Mesenchymal stem cell (in vitro differentiated cells and primary cell): ENCODE measurements around the gene ARPC5.

ENCODE experiments used
- DNase-seq: peaks from one replicate; pipeline ENCODE4 v3.0.0-alpha.2; 2013
- H2AFZ ChIP-seq: one replicate; pipeline ENCODE4 v1.6.1; 2013; ENCODE audit warnings: low read depth, mild to moderate bottlenecking, control low read depth, inconsistent platforms, low read length, moderate library complexity
- H2AK5ac ChIP-seq: 2 replicates; pipeline ENCODE4 v1.6.1; 2013; ENCODE audit warnings: low read length, moderate library complexity, mild to moderate bottlenecking, inconsistent platforms; ENCODE audit not compliant: severe bottlenecking
- H2BK120ac ChIP-seq: one replicate; pipeline ENCODE4 v1.6.1; 2013; ENCODE audit warnings: low read depth, mild to moderate bottlenecking, inconsistent platforms, low read length, moderate library complexity
- H2BK12ac ChIP-seq, 2 experiments: one replicate each; pipeline ENCODE4 v1.6.1; 2013; ENCODE audit warnings: inconsistent platforms in 2 of 2, low read length in 2 of 2, mild to moderate bottlenecking in 2 of 2, moderate library complexity in 2 of 2, control low read depth in 1 of 2
- H2BK15ac ChIP-seq: one replicate; pipeline ENCODE4 v1.6.1; 2013; ENCODE audit warnings: mild to moderate bottlenecking, low read depth, inconsistent platforms; ENCODE audit not compliant: poor library complexity, severe bottlenecking
- H2BK5ac ChIP-seq: 2 replicates; pipeline ENCODE4 v1.6.1; 2013; ENCODE audit warnings: low read depth, mild to moderate bottlenecking, low read length, control low read depth, inconsistent platforms; ENCODE audit not compliant: poor library complexity, severe bottlenecking
- H3K14ac ChIP-seq, 2 experiments: one replicate each; pipeline ENCODE4 v1.6.1; 2013; ENCODE audit warnings: inconsistent platforms in 2 of 2, low read length in 2 of 2, control low read depth in 1 of 2, mild to moderate bottlenecking in 1 of 2, moderate library complexity in 1 of 2
- H3K18ac ChIP-seq, 2 experiments: one replicate each; pipeline ENCODE4 v1.6.1; 2013; ENCODE audit warnings: inconsistent platforms in 2 of 2, low read length in 2 of 2, control low read depth in 1 of 2, low read depth in 1 of 2, mild to moderate bottlenecking in 1 of 2
- H3K23ac ChIP-seq, 2 experiments: one replicate each; pipeline ENCODE4 v1.6.1; 2013; ENCODE audit warnings: inconsistent platforms in 2 of 2, low read length in 2 of 2, mild to moderate bottlenecking in 2 of 2, moderate library complexity in 2 of 2, control low read depth in 1 of 2
- H3K27ac ChIP-seq: 2 replicates; pipeline ENCODE4 v1.5.1; 2013; ENCODE audit warnings: mild to moderate bottlenecking, moderate library complexity, low read length, control low read depth, inconsistent platforms; ENCODE audit not compliant: poor library complexity, severe bottlenecking
- H3K27me3 ChIP-seq, 2 experiments: 2 replicates each; pipeline versions ENCODE4 v1.6.1 to v1.7.0; 2013; ENCODE audit warnings: low read length in 2 of 2, mild to moderate bottlenecking in 2 of 2, moderate library complexity in 2 of 2, control low read depth in 1 of 2, inconsistent platforms in 1 of 2; ENCODE audit not compliant: control insufficient read depth in 1 of 2, insufficient read depth in 1 of 2
- H3K36me3 ChIP-seq, 2 experiments: 2 replicates each; pipeline versions ENCODE4 v1.6.1 to v1.7.0; 2013; ENCODE audit warnings: low read length in 2 of 2, control low read depth in 1 of 2, inconsistent platforms in 1 of 2, low read depth in 1 of 2, mild to moderate bottlenecking in 1 of 2; ENCODE audit not compliant: insufficient read depth in 2 of 2, control insufficient read depth in 1 of 2
- H3K4ac ChIP-seq, 2 experiments: one replicate each; pipeline ENCODE4 v1.6.1; 2013; ENCODE audit warnings: inconsistent platforms in 2 of 2, low read length in 2 of 2, mild to moderate bottlenecking in 2 of 2, moderate library complexity in 2 of 2, control low read depth in 1 of 2, low read depth in 1 of 2
- H3K4me1 ChIP-seq: 2 replicates; pipeline ENCODE4 v1.6.1; 2013; ENCODE audit warnings: low read depth, low read length, control low read depth; ENCODE audit not compliant: control insufficient read depth, insufficient read depth
- H3K4me2 ChIP-seq: 2 replicates; pipeline ENCODE4 v1.6.1; 2013; ENCODE audit warnings: low read length, mild to moderate bottlenecking, inconsistent platforms; ENCODE audit not compliant: poor library complexity, severe bottlenecking
- H3K4me3 ChIP-seq, 2 experiments: 2 replicates each; pipeline versions ENCODE4 v1.5.1 to v1.7.0; 2013; ENCODE audit warnings: low read length in 2 of 2, mild to moderate bottlenecking in 2 of 2, control low read depth in 1 of 2, low read depth in 1 of 2; ENCODE audit not compliant: insufficient read depth in 1 of 2
- H3K79me1 ChIP-seq: replicated peaks from 2 replicates; pipeline ENCODE4 v1.6.1; 2013; ENCODE audit warnings: mild to moderate bottlenecking, control low read depth, low read length, inconsistent platforms; ENCODE audit not compliant: poor library complexity, severe bottlenecking
- H3K9ac ChIP-seq: 2 replicates; pipeline ENCODE4 v1.7.0; 2013; ENCODE audit warnings: mild to moderate bottlenecking, low read length, moderate library complexity
- H3K9me3 ChIP-seq: 2 replicates; pipeline ENCODE4 v1.7.0; 2013; ENCODE audit warnings: mild to moderate bottlenecking, low read length; ENCODE audit not compliant: control insufficient read depth
- H4K8ac ChIP-seq: one replicate; pipeline ENCODE4 v1.6.1; 2013; ENCODE audit warnings: inconsistent platforms, mild to moderate bottlenecking, low read length, moderate library complexity
- H4K91ac ChIP-seq: one replicate; pipeline ENCODE4 v1.6.1; 2013; ENCODE audit warnings: mild to moderate bottlenecking, low read length, inconsistent platforms
- WGBS: methylation state at CpG from one replicate; pipeline ENCODE4 v1.1.7; 2013; ENCODE audit warnings: mixed read lengths; 5-methylcytosine and 5-hydroxymethylcytosine counted together

The ARPC5 gene

GRCh38 chr1:183634429-183635065, 1.0 kb downstream of the ARPC5 start:
- Histone ChIP-seq H3K9ac (peak overlapping the region; percentile 96), H3K14ac (no peak overlapping the region), H4K91ac (no peak overlapping the region), H3K9me3 (no peaks in the 10 kb centered on the region), H4K8ac (no peak overlapping the region), H2AFZ (no peak overlapping the region), H3K36me3 (peaks cover 0 to 23% of the 10 kb centered on the region in 2 experiments), H2BK120ac (peak overlapping the region; percentile 38), H3K18ac (peak overlapping the region in 1 of 2 experiments; percentile 98), H3K23ac (no peak overlapping the region), H3K4me1 (peaks cover 3% of the 10 kb centered on the region), H3K4me2 (peak overlapping the region; percentile 67), H3K4me3 (peak overlapping the region; percentile 85 to 88), H3K27me3 (no peaks in the 10 kb centered on the region), H3K27ac (peak overlapping the region; percentile 76), H2BK12ac (no peak overlapping the region), H3K4ac (peak overlapping the region in 1 of 2 experiments; percentile 83), H2BK15ac (no peak overlapping the region), H2AK5ac (peak overlapping the region; percentile 32), H2BK5ac (peak overlapping the region; percentile 46), H3K79me1 (peaks cover 5% of the 10 kb centered on the region)
- no peak for DNase-seq
- 0% methylated on average over 7 of the region's 10 CpGs for WGBS

- peak; percentile 91 for DNase-seq
- Histone ChIP-seq H3K4me3 (peak overlapping the region in 1 of 2 experiments; percentile 88), H3K14ac (no peak overlapping the region), H3K9me3 (no peaks in the 10 kb centered on the region), H3K36me3 (peaks cover 0 to 31% of the 10 kb centered on the region in 2 experiments), H4K91ac (no peak overlapping the region), H2BK15ac (no peak overlapping the region), H3K9ac (peak overlapping the region; percentile 96), H2AK5ac (no peak overlapping the region), H2BK12ac (no peak overlapping the region), H3K23ac (no peak overlapping the region), H2BK5ac (no peak overlapping the region), H4K8ac (no peak overlapping the region), H3K18ac (no peak overlapping the region), H3K27ac (peak overlapping the region; percentile 76), H3K27me3 (no peaks in the 10 kb centered on the region), H3K4ac (no peak overlapping the region), H3K79me1 (peaks cover 6% of the 10 kb centered on the region), H3K4me2 (peak overlapping the region; percentile 47), H2BK120ac (no peak overlapping the region), H3K4me1 (peaks cover 3% of the 10 kb centered on the region), H2AFZ (no peak overlapping the region)
- no CpG with 5 or more reads among the region's 1 CpG for WGBS
Observed at GRCh38 chr1:183633676-183634343, 1.8 kb downstream of the ARPC5 start.

GRCh38 chr1:183632964-183633363, 2.6 kb downstream of the ARPC5 start:
- 87% methylated on average over 1 of the region's 1 CpG for whole genome bisulfite sequencing
- Histone ChIP-seq H2BK5ac (no peak overlapping the region), H2BK12ac (no peak overlapping the region), H2AK5ac (no peak overlapping the region), H3K36me3 (peaks cover 0 to 39% of the 10 kb centered on the region in 2 experiments), H3K18ac (no peak overlapping the region), H2BK15ac (no peak overlapping the region), H3K4ac (no peak overlapping the region), H3K23ac (no peak overlapping the region), H3K79me1 (peaks cover 8% of the 10 kb centered on the region), H3K9me3 (no peaks in the 10 kb centered on the region), H3K9ac (peak overlapping the region; percentile 96), H2AFZ (no peak overlapping the region), H3K27ac (no peak overlapping the region), H3K14ac (no peak overlapping the region), H2BK120ac (no peak overlapping the region), H4K8ac (no peak overlapping the region), H3K4me2 (peak overlapping the region; percentile 9), H3K4me1 (peaks cover 3% of the 10 kb centered on the region), H3K4me3 (peak overlapping the region in 1 of 2 experiments; percentile 88), H4K91ac (no peak overlapping the region), H3K27me3 (no peaks in the 10 kb centered on the region)
- DNase-seq, result no peak

GRCh38 chr1:183632114-183632513, 3.5 kb downstream of the ARPC5 start:
- Histone ChIP-seq H3K79me1 (peaks cover 10% of the 10 kb centered on the region), H4K8ac (no peak overlapping the region), H2BK12ac (no peak overlapping the region), H3K18ac (no peak overlapping the region), H2AK5ac (no peak overlapping the region), H2BK120ac (no peak overlapping the region), H3K9me3 (no peaks in the 10 kb centered on the region), H3K27ac (no peak overlapping the region), H3K4me1 (peaks cover 3% of the 10 kb centered on the region), H3K23ac (no peak overlapping the region), H4K91ac (no peak overlapping the region), H3K27me3 (no peaks in the 10 kb centered on the region), H3K4me3 (peak overlapping the region in 1 of 2 experiments; percentile 88), H3K9ac (peak overlapping the region; percentile 96), H3K14ac (no peak overlapping the region), H3K4ac (no peak overlapping the region), H2BK15ac (no peak overlapping the region), H3K4me2 (no peak overlapping the region), H3K36me3 (peaks cover 0 to 44% of the 10 kb centered on the region in 2 experiments), H2AFZ (no peak overlapping the region), H2BK5ac (no peak overlapping the region)
- peak; percentile 51 for DNase-seq
- WGBS, result 46% methylated on average over 2 of the region's 2 CpGs
